ENCODE data around the gene PLCD3.

PLCD3 gene

DNA sequence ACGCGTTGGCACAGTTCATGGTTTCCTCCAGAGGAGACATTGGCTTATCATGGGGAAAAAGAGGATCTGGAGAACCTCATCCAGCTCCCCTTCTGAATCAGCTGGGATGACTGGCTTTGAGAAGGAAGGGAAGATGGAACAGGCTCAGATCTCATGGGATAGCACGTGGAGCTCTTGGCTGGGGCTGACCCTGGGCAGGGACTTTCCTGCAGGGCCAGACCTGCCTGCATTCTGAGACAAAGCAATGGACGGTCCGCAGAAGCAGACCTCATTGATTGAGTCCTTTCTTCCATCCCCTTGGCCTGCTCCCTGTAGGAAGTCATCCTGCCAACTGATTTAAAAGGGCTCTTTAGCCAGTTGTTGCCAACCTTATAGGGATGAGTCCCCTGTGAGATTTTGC, 26.2 kb downstream of the PLCD3 start:
- peaks cover 27% of the 10 kb centered on the region for H3K36me3 ChIP-seq (ENCODE audit: control insufficient read depth, insufficient read depth, low read length)
- H4K5ac ChIP-seq (ENCODE audit: low read length), result no peak overlapping the region
- H3K4me1 ChIP-seq (ENCODE audit: control insufficient read depth, low read depth, low read length), result no peaks in the 10 kb centered on the region
- no peak overlapping the region for H3K18ac ChIP-seq (ENCODE audit: low read length)
- no peaks in the 10 kb centered on the region for H3K27me3 ChIP-seq (ENCODE audit: insufficient read depth, low read length, poor library complexity)
- no peak overlapping the region for H2BK120ac ChIP-seq (ENCODE audit: low read depth, low read length)
- H3K23ac ChIP-seq (ENCODE audit: low read length), result no peak overlapping the region
- no peak overlapping the region for H3K56ac ChIP-seq (ENCODE audit: low read length)
- no peaks in the 10 kb centered on the region for H3K79me2 ChIP-seq (ENCODE audit: control insufficient read depth, insufficient read depth, low read length)
- H3K4ac ChIP-seq (ENCODE audit: low read depth, low read length), result no peak overlapping the region
- H3K79me1 ChIP-seq (ENCODE audit: low read length), result no peaks in the 10 kb centered on the region
- H3K4me2 ChIP-seq (ENCODE audit: low read length), result no peak overlapping the region
- H2BK15ac ChIP-seq (replicated peaks; ENCODE audit: low read depth), result no peak overlapping the region
- no peak overlapping the region for H3K9ac ChIP-seq (ENCODE audit: low read length)
- no peak for DNase-seq
- no peak overlapping the region for H3K27ac ChIP-seq (ENCODE audit: low read depth, low read length)
- H4K8ac ChIP-seq (ENCODE audit: low read depth, low read length), result no peak overlapping the region
- no peak overlapping the region for H2AK5ac ChIP-seq (ENCODE audit: low read length)
- no CpG with 5 or more reads among the region's 5 CpGs for WGBS (ENCODE audit: extremely low coverage, insufficient coverage, low lambda C conversion rate)
- H2BK5ac ChIP-seq (ENCODE audit: low read length), result no peak overlapping the region
- no peak overlapping the region for H3K4me3 ChIP-seq (ENCODE audit: low read length)

- Histone ChIP-seq H3K9ac (ENCODE audit: low read length) (no peak overlapping the region), H3K36me3 (ENCODE audit: control insufficient read depth, insufficient read depth, low read length) (peaks cover 27% of the 10 kb centered on the region), H2BK120ac (ENCODE audit: low read depth, low read length) (no peak overlapping the region), H3K56ac (ENCODE audit: low read length) (no peak overlapping the region), H3K27ac (ENCODE audit: low read depth, low read length) (no peak overlapping the region), H3K79me1 (ENCODE audit: low read length) (no peaks in the 10 kb centered on the region), H3K4me1 (ENCODE audit: control insufficient read depth, low read depth, low read length) (no peaks in the 10 kb centered on the region), H2AK5ac (ENCODE audit: low read length) (no peak overlapping the region), H3K4me3 (ENCODE audit: low read length) (no peak overlapping the region), H3K27me3 (ENCODE audit: insufficient read depth, low read length, poor library complexity) (no peaks in the 10 kb centered on the region), H4K8ac (ENCODE audit: low read depth, low read length) (no peak overlapping the region), H3K4me2 (ENCODE audit: low read length) (no peak overlapping the region), H3K4ac (ENCODE audit: low read depth, low read length) (no peak overlapping the region), H4K5ac (ENCODE audit: low read length) (no peak overlapping the region), H3K23ac (ENCODE audit: low read length) (no peak overlapping the region), H2BK5ac (ENCODE audit: low read length) (no peak overlapping the region), H2BK15ac (replicated peaks; ENCODE audit: low read depth) (no peak overlapping the region), H3K79me2 (ENCODE audit: control insufficient read depth, insufficient read depth, low read length) (no peaks in the 10 kb centered on the region), H3K18ac (ENCODE audit: low read length) (no peak overlapping the region)
- no CpG with 5 or more reads among the region's 17 CpGs for WGBS (ENCODE audit: extremely low coverage, insufficient coverage, low lambda C conversion rate)
- DNase-seq, result no peak
Observed at GRCh38 chr17:45104907-45105624, 27.2 kb downstream of the PLCD3 start.

DNA sequence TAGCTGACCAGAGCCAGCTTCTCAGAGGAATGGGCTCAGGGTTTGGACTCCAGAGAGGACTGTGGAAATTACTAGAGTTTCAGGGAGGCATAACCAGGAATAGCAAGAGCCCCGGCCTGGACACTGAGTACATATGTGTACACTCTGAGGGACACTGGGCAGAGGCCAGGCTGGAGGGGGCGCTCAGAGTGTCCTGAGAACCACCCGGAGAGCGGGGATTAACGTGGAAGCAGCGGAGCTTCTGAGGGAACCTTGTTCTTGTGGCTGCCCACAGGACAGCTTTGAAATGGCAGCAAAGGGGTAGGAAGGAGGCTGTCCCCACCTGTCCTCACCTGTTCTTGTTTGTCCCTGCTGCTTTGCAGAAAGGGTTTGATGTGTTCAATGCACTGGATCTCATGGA, 27.8 kb downstream of the PLCD3 start:
- H3K79me2 ChIP-seq (ENCODE audit: control insufficient read depth, insufficient read depth, low read length), result no peaks in the 10 kb centered on the region
- no CpG with 5 or more reads among the region's 6 CpGs for WGBS (ENCODE audit: extremely low coverage, insufficient coverage, low lambda C conversion rate)
- H3K4me1 ChIP-seq (ENCODE audit: control insufficient read depth, low read depth, low read length), result no peaks in the 10 kb centered on the region

GRCh38 chr17:45104029-45104428, 28.3 kb downstream of the PLCD3 start:
- H3K4ac ChIP-seq (ENCODE audit: low read depth, low read length), result no peak overlapping the region
- H3K23ac ChIP-seq (ENCODE audit: low read length), result no peak overlapping the region
- H3K36me3 ChIP-seq (ENCODE audit: control insufficient read depth, insufficient read depth, low read length), result peaks cover 30% of the 10 kb centered on the region
- H3K56ac ChIP-seq (ENCODE audit: low read length), result no peak overlapping the region
- WGBS (ENCODE audit: extremely low coverage, insufficient coverage, low lambda C conversion rate), result no CpG with 5 or more reads among the region's 8 CpGs
- no peaks in the 10 kb centered on the region for H3K79me2 ChIP-seq (ENCODE audit: control insufficient read depth, insufficient read depth, low read length)
- H2BK120ac ChIP-seq (ENCODE audit: low read depth, low read length), result no peak overlapping the region
- no peaks in the 10 kb centered on the region for H3K79me1 ChIP-seq (ENCODE audit: low read length)
- H3K4me1 ChIP-seq (ENCODE audit: control insufficient read depth, low read depth, low read length), result no peaks in the 10 kb centered on the region
- no peak overlapping the region for H2AK5ac ChIP-seq (ENCODE audit: low read length)
- no peak overlapping the region for H2BK15ac ChIP-seq (replicated peaks; ENCODE audit: low read depth)
- no peak overlapping the region for H3K4me2 ChIP-seq (ENCODE audit: low read length)
- H3K27ac ChIP-seq (ENCODE audit: low read depth, low read length), result no peak overlapping the region
- H4K8ac ChIP-seq (ENCODE audit: low read depth, low read length), result no peak overlapping the region
- H3K27me3 ChIP-seq (ENCODE audit: insufficient read depth, low read length, poor library complexity), result no peaks in the 10 kb centered on the region
- no peak overlapping the region for H3K9ac ChIP-seq (ENCODE audit: low read length)
- DNase-seq, result no peak
- no peak overlapping the region for H3K4me3 ChIP-seq (ENCODE audit: low read length)
- H3K18ac ChIP-seq (ENCODE audit: low read length), result no peak overlapping the region
- H4K5ac ChIP-seq (ENCODE audit: low read length), result no peak overlapping the region
- no peak overlapping the region for H2BK5ac ChIP-seq (ENCODE audit: low read length)

More for the DNA sequence above, 27.8 kb downstream of the PLCD3 start:
- Histone ChIP-seq H4K5ac (ENCODE audit: low read length) (no peak overlapping the region), H4K8ac (ENCODE audit: low read depth, low read length) (no peak overlapping the region), H3K56ac (ENCODE audit: low read length) (no peak overlapping the region), H3K18ac (ENCODE audit: low read length) (no peak overlapping the region), H2BK15ac (replicated peaks; ENCODE audit: low read depth) (no peak overlapping the region), H3K36me3 (ENCODE audit: control insufficient read depth, insufficient read depth, low read length) (peaks cover 30% of the 10 kb centered on the region), H3K4me2 (ENCODE audit: low read length) (no peak overlapping the region), H3K4ac (ENCODE audit: low read depth, low read length) (no peak overlapping the region), H3K4me3 (ENCODE audit: low read length) (no peak overlapping the region), H3K27ac (ENCODE audit: low read depth, low read length) (no peak overlapping the region), H2AK5ac (ENCODE audit: low read length) (no peak overlapping the region), H3K79me1 (ENCODE audit: low read length) (no peaks in the 10 kb centered on the region), H3K23ac (ENCODE audit: low read length) (no peak overlapping the region), H2BK120ac (ENCODE audit: low read depth, low read length) (no peak overlapping the region), H3K27me3 (ENCODE audit: insufficient read depth, low read length, poor library complexity) (no peaks in the 10 kb centered on the region), H2BK5ac (ENCODE audit: low read length) (no peak overlapping the region), H3K9ac (ENCODE audit: low read length) (no peak overlapping the region)
- no peak for DNase-seq

- Histone ChIP-seq H3K79me2 (ENCODE audit: control insufficient read depth, insufficient read depth, low read length) (no peaks in the 10 kb centered on the region), H2AK5ac (ENCODE audit: low read length) (no peak overlapping the region), H2BK15ac (replicated peaks; ENCODE audit: low read depth) (no peak overlapping the region), H3K23ac (ENCODE audit: low read length) (no peak overlapping the region), H3K4me3 (ENCODE audit: low read length) (no peak overlapping the region), H3K79me1 (ENCODE audit: low read length) (no peaks in the 10 kb centered on the region), H4K5ac (ENCODE audit: low read length) (no peak overlapping the region), H2BK120ac (ENCODE audit: low read depth, low read length) (no peak overlapping the region), H3K18ac (ENCODE audit: low read length) (no peak overlapping the region), H3K27ac (ENCODE audit: low read depth, low read length) (no peak overlapping the region), H3K56ac (ENCODE audit: low read length) (no peak overlapping the region), H2BK5ac (ENCODE audit: low read length) (no peak overlapping the region), H3K36me3 (ENCODE audit: control insufficient read depth, insufficient read depth, low read length) (peaks cover 28% of the 10 kb centered on the region), H3K4me2 (ENCODE audit: low read length) (no peak overlapping the region), H3K27me3 (ENCODE audit: insufficient read depth, low read length, poor library complexity) (no peaks in the 10 kb centered on the region), H4K8ac (ENCODE audit: low read depth, low read length) (no peak overlapping the region), H3K4me1 (ENCODE audit: control insufficient read depth, low read depth, low read length) (no peaks in the 10 kb centered on the region), H3K9ac (ENCODE audit: low read length) (no peak overlapping the region), H3K4ac (ENCODE audit: low read depth, low read length) (no peak overlapping the region)
- no peak for DNase-seq
- no CpG with 5 or more reads among the region's 9 CpGs for WGBS (ENCODE audit: extremely low coverage, insufficient coverage, low lambda C conversion rate)
Observed at GRCh38 chr17:45103269-45103795, 29.0 kb downstream of the PLCD3 start.

DNA sequence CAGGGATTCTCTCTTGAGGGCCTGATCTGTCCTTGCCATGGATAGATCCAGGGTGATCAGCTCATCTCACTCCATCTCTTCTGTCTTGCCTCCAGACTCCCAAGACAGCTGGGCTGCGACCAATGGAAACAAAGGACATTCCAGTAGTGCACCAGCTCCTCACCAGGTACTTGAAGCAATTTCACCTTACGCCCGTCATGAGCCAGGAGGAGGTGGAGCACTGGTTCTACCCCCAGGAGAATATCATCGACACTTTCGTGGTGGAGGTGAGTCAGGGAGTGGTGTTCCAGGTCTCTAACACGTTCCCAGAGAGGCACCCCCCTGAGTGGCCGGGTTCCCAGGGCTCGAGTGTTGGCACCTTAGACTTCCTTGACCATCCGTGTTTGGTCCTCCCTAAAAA, 29.5 kb downstream of the PLCD3 start:
- Histone ChIP-seq H3K23ac (ENCODE audit: low read length) (no peak overlapping the region), H3K9ac (ENCODE audit: low read length) (no peak overlapping the region), H3K4me2 (ENCODE audit: low read length) (no peak overlapping the region), H3K18ac (ENCODE audit: low read length) (no peak overlapping the region), H3K4me3 (ENCODE audit: low read length) (no peak overlapping the region), H4K8ac (ENCODE audit: low read depth, low read length) (no peak overlapping the region), H3K56ac (ENCODE audit: low read length) (no peak overlapping the region), H2BK120ac (ENCODE audit: low read depth, low read length) (no peak overlapping the region), H4K5ac (ENCODE audit: low read length) (no peak overlapping the region), H3K27ac (ENCODE audit: low read depth, low read length) (no peak overlapping the region), H2BK5ac (ENCODE audit: low read length) (no peak overlapping the region), H3K4me1 (ENCODE audit: control insufficient read depth, low read depth, low read length) (no peaks in the 10 kb centered on the region), H2AK5ac (ENCODE audit: low read length) (no peak overlapping the region), H3K79me2 (ENCODE audit: control insufficient read depth, insufficient read depth, low read length) (no peaks in the 10 kb centered on the region), H2BK15ac (replicated peaks; ENCODE audit: low read depth) (no peak overlapping the region), H3K4ac (ENCODE audit: low read depth, low read length) (no peak overlapping the region), H3K36me3 (ENCODE audit: control insufficient read depth, insufficient read depth, low read length) (peaks cover 31% of the 10 kb centered on the region), H3K27me3 (ENCODE audit: insufficient read depth, low read length, poor library complexity) (no peaks in the 10 kb centered on the region), H3K79me1 (ENCODE audit: low read length) (no peaks in the 10 kb centered on the region)
- DNase-seq, result no peak
- no CpG with 5 or more reads among the region's 9 CpGs for WGBS (ENCODE audit: extremely low coverage, insufficient coverage, low lambda C conversion rate)

All from mesendoderm (in vitro differentiated cells).